IPS DF 4.7 (cell line): Measurements from ENCODE around the gene KCNIP3.
"Not testable (repeated sequence)": the region's sequence is repeated elsewhere in the genome, so short reads cannot be mapped to it uniquely, and the experiment has no call there.

ENCODE experiments used
- DNase-seq: peaks from one replicate; pipeline ENCODE4 v3.0.0-alpha.2; 2013; ENCODE audit warnings: low spot score; ENCODE audit errors: extremely low read depth

The KCNIP3 gene

DNA sequence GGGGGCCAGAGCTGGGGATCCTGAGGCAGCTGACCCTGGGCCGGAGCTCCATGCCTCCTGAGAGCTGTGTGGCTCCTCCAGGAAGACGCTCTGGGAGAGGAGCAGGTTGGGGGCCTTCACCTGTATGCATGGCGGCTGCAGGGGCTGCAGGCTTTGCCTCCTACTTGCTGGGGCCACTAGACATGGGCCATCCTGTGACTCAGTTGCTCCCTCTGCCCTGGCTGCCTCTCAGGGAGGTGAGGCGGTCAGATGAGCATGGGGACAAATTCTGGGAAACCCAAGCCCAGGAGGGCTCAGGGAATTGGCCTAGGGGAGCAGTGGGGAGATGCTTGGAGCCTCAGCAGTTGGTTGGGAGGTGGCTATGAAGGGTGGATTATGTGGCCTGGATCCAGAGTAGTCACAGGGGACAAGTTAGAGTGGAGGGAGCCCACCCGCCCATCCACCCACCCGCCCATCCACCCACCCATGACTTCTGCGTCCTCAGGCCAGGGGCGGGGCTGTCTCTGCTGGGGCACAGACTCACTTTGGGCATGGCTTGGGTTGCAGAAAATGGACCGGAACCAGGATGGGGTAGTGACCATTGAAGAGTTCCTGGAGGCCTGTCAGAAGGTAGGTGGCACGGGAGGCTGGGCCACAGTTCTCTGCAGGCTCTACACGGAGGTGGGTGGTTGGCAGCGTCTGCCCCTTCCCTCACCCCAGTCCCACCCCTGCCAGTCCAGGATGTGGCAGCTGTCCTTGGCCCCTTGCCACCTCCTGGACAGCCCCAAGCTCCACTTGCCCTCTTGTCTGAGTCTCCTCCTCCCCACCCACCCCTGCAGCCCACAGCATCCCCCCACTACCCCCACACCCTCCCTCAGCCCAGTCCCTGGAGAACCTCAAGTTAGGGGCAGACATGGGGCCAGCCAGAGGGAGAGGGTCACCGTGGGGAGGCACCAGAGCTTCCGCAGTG, 85.8 kb downstream of the KCNIP3 start:
- DNase-seq, result no peak

DNA sequence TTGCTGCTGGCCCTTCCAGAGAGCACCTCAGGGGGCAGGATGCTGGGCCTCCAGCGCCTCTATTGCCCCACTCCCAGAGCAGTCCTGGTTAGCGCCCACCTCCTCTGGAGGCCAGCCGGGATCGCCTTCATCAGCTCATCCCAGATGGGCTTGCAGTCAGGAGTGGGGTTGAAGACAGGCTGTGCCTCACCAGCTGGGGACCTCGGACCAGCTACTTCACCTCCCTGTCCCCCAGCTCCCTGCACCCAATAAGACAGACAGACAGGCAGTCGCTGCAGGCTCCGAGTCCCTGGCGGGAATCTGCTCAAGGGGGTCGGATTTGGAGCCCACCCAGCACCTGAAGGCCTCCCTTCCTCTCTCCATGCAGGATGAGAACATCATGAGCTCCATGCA, 86.5 kb downstream of the KCNIP3 start:
- no peak for DNase-seq

DNA sequence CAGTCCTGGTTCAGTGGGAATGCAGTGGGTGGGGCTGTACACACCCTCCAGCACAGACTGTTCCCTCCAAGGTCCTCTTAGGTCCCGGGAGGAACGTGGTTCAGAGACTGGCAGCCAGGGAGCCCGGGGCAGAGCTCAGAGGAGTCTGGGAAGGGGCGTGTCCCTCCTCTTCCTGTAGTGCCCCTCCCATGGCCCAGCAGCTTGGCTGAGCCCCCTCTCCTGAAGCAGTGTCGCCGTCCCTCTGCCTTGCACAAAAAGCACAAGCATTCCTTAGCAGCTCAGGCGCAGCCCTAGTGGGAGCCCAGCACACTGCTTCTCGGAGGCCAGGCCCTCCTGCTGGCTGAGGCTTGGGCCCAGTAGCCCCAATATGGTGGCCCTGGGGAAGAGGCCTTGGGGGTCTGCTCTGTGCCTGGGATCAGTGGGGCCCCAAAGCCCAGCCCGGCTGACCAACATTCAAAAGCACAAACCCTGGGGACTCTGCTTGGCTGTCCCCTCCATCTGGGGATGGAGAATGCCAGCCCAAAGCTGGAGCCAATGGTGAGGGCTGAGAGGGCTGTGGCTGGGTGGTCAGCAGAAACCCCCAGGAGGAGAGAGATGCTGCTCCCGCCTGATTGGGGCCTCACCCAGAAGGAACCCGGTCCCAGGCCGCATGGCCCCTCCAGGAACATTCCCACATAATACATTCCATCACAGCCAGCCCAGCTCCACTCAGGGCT, 87.9 kb downstream of the KCNIP3 start:
- DNase-seq, result no peak

DNA sequence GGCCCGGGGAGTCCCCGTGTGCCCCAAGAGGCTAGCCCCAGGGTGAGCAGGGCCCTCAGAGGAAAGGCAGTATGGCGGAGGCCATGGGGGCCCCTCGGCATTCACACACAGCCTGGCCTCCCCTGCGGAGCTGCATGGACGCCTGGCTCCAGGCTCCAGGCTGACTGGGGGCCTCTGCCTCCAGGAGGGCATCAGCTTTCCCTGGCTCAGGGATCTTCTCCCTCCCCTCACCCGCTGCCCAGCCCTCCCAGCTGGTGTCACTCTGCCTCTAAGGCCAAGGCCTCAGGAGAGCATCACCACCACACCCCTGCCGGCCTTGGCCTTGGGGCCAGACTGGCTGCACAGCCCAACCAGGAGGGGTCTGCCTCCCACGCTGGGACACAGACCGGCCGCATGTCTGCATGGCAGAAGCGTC, 88.4 kb downstream of the KCNIP3 start:
- DNase-seq, result no peak

DNA sequence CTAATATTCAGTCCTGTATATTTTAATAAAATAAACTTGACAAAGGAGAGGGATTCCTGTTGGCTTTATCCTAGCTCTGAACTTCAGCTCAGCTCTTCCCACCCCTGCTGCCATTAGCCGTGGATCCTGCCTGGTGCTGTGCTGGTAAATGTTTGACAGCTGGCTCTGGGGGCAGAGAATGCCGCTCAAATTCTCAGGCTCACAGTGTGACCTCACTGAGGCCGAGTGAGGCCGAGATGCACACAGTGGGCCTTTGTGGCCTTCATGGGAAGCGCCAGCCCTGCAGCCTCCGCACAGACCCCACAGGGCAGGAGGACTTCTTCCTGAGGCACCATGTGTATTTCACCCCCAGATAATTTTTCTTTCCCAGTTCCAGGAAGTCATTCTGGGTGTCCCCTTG, 88.9 kb downstream of the KCNIP3 start:
- no peak for DNase-seq

DNA sequence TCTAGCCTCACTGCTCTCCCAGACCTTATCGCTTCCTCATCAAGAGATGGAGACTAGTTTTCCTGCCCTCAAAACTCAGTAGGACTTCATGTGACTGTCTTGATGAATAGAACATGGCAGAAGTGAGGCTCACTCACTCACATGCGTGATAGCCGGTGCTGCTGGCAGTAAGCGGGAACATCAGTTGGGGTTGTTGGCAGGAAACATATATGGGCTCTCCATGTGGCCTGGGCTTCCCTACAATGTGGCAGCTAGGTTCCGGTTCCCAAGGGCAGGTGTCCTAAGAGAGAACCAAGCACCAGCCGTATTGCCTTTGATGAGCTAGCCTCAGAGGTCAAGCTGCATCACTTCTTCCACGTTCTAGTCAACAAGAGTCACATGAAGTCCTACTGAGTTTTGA, 90.2 kb downstream of the KCNIP3 start:
- no peak for DNase-seq

DNA sequence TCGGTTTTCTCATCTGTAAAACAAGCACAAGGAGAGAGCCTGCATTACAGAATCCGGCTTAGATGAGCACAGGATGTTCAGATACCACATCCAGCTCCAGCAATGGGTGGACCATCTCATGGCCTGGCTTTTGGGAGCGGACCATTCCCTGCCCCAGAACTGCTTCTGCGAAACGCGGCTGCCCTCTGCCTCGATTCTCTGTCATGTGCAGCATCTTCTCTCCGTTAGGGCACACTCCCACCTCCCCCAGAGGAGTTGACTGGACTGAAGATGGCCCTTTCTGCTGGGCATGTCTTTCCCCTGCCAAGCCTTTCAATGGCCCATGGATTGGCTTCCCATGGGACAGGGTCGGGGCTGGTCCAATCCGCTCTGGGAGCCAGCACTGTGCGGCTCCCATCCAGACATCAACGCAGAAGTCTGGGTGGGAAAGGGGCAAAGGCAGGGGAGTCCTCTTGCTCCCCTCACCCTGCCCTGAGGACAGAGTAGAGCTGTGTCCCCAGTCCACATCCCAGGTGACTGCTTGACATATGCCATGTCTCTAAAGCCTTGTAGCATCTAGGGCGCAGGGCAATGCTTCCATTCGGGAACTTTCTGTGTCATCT, 91.0 kb downstream of the KCNIP3 start:
- no peak for DNase-seq

DNA sequence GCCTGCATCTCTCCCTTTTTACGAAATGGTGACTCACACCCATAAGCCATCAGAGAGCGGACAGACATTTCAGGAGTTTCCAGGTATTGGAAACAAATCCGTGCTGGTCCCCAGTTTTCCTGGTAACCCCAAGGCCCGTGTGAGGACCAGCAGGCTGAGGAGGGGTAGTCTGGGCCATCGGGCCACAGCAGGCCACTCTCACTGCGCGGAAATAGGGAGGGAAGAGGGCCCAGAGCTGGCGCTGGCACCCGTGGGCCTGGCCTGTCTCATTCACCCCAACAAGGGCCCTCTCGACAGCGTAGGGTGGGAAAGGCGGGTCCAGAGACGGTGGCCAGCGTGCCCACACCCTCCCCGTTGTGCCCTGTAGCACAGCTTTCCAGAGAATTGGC, 91.7 kb downstream of the KCNIP3 start:
- DNase-seq, result no peak

DNA sequence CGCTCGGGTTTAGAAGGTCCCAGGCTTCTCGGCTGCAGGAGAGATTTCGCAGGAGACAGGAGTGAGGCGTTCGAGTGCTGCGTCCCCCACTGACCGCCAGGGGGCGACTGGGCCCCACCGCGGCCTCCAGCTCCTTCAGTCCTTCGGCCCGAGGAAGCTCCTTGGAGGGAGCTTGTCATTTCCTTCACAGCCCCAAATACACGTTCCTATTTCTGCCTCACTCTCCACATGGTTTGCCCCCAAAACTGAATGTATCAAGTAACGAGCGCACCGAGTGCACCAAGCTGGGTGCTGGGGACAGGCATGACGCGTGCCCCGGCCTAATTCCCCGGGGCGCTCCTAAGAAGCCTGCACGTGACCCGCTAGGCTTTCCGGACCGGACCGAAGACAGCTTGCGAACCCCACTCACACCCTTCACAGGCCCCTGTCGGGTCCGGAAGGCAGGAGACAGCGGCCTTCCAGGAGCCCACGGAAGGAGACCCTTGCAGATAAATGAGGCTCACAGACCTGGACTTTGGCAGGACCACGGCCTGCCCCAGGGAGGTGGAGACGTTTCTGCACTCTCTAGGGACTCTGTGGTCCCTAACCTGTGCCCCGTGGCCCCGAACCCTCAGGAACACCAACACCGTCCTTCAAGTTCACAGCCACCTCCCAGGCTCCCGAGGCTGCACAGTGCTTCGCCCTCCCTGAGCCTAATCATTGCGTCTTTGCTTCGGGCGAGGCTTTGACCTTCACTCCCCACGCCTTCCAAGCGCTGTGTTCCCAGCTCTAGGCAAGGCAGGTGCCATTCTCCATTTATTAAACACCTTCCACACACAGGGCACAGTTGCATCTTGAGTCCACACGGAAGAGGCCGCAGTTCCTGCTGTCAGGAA, 92.3 kb downstream of the KCNIP3 start:
- DNase-seq, result peak; percentile 41

DNA sequence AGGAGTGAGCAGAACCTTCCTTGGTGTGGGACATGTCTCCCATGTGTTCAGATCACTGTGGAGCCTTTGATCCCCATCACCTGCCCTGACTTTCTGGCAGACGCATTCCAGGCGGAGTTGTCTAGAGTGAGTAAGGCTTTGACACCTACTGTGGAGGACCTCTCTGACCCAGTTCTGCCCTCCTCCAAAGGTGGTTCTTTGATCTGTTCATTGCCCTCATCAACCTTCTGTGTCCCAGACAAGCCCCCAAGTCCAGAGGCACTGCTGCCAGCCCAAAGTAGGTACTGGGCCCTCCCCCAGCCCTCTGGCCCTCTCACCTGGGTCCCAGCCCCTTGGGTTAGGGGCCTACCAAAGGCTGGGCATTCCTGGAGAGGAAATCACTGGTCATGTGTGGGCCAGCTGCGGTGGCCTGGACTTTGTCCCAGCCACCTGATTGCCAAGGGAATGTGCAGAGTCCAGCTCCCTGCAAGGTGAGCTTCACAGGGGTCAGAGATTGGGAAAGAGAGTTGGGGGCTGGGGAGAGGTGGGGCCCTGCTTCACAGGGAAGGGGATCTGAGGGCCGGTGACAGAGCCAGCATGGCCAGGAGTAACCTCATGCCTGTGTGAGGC, 93.2 kb downstream of the KCNIP3 start:
- no peak for DNase-seq

DNA sequence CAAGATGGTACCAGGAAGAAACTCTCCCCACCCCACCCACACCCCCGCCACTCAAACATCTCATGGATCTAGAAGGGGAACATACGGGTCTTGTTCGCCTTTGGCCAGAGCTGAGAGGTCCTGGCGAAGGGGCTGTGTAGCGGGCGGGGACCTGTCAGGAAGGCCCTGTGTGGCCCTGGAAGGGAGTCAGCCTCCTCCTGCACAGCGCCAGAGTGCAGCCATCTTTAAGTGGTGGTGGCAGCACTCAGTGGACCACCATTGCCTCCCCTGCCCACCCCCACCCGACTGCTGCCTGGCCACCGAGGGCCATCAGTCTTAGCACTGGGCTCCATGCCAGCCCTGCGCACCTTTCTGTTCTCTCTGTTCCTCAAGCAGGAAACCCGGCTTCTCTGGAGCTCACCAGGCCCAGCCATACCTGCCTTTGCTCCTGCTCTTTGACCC, 93.8 kb downstream of the KCNIP3 start:
- DNase-seq, result no peak

DNA sequence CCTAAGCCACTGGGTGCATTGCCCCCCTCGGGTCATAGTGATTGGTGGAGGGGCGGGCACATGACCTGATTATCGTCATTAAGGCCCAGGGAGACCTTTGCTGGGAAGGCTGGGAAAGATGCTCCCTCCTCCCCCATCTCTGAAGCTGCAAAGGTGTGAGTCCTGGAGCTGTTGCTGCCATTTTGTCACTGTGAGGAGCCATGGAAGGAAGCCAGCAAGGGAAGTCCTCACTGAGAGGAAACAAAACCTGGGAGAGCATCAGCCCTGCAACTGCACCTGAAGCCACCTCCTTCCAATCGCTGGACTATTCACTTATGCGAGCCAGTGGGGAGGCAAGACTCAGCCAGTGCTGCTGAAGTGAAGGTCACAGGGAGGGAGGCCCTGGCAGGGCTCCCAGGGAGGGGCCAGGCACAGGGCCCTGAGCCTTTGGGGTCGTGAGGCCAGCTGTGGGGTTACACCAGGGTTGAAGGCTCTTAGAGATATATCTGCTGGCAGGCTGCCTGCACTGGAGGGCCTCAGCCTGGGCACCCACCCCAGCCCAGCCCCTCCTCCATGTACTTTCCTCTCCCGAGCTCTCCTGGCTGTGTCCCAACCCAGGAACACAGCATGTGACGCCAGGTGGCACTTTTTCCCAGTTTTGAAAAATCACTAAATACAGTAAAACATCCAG, 94.6 kb downstream of the KCNIP3 start:
- no peak for DNase-seq

DNA sequence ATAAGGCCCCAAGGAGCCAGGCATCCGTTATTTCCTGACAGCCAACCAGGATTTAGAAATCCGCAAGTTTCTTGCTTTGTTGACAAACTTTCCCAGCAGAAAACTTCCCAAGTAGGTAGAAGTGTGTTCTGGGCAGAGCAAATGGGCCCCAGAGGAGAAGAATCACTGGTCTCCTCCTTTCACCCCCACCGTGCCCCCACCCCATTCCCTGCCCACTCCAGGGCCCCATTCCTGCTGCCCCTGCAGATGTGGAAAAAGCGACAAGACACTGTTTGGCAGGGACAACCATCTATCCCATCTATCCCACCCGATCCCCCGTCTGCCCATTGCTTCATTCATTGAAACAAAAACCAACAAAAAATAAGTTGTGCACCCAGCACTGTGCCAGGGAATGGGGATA, 95.2 kb downstream of the KCNIP3 start:
- no peak for DNase-seq

DNA sequence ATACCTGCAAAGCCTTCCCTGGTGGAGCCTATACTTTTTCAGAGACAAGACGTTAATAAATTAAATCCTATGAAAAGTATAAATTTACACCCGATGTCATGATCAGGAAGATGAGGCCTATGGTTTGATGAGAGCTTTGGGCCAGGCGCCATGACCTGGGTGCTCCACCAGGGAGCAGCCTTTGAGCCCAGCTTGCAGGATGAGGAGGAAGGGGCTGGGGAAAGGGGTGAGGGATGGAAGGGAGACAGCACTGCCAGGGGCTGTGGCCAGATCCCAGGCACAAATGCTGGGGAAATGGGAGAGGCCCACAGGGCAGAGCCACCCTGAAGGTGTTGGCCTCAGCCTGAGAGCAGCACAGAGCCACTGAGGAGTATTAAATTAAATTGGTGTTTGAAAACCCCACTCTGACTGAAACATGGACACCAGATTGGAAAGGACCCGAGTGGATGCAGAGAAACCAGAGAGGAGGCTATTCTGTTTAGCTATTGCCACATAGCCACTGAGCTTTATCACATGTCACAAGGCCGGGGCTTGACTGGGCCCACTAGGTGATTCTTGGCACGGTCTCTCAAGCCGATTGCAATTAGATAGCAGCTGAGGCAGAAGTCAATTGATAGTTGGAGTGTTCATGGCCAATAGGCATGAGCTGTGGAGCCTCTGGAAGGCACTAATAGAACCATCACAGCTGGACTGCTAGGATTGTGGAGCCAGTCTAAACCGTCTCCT, 95.7 kb downstream of the KCNIP3 start:
- no peak for DNase-seq

DNA sequence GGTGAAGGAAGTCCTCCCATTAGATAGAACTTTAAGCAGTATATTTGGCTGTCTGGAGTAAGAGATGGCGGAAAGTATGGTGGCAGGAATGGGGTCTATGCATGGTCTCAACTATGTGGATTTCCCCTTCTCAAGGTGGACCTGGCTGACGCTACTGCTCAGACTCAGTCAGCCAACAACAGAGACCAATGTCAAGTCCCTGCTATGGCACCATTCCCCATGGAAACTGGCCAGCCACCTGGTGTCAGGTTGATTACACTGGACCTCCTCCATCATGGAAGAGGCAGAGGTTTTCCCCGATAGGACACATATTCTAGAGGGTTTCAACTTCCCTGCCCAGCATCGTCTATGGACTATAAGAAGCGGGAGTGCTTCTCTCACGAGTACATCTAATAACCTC, 96.8 kb downstream of the KCNIP3 start:
- DNase-seq, result no peak

DNA sequence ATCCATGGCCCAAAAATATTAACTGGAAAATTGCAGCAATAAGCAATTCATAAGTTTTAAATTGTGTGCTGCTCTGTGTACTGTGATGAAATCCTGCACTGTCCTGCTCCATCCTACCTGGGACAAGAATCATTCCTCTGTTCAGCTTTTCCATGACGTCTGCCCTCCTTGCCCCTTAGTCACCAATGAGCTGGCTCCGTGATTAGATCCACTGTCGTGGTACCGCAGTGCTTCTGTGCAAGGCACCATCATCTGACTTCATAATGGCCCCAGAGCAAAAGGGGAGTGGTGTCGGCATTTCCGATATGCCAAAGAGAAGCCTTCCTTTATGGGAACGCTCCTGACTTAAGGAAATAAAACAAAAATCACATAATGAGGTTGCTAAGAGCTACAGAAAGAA, 101.9 kb downstream of the KCNIP3 start:
- DNase-seq, result no peak

DNA sequence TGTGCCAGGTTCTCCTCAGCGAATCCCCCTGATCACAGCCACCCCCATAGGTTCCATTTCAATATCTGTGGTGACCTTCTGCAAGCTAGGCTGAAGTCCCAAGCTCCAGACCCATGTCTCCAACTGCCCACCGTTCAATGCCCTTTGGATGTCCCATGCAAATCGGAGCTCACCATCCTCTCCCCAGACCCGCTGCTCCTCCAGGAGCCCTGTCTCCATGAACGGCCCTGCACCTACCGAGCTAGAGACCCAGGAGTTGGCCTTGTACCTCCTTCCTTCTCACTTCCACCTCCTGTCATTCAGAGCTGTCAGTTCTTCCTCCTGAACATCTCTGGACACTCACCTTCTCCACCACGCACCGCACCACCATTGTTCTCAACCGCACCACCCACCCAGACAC, 104.3 kb downstream of the KCNIP3 start:
- DNase-seq, result no peak

DNA sequence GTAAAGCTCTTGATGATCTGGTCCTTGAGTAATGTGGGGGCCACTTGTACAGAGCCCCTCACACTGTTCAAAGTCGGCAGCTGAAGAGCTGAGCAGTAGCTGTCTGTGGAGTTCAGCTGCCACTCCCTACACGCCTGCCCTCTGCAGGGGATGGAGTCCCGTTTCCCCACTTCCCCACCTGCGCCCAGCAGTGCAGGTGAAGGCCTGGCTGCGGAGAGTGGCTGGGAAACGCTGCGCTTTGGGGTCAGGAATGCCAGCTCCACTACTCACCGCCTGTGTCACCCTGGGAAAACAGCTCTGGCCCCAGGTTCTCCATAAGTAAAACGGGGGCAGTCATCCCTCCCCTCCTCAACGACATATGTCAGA, 104.8 kb downstream of the KCNIP3 start:
- not testable (repeated sequence) for DNase-seq

DNA sequence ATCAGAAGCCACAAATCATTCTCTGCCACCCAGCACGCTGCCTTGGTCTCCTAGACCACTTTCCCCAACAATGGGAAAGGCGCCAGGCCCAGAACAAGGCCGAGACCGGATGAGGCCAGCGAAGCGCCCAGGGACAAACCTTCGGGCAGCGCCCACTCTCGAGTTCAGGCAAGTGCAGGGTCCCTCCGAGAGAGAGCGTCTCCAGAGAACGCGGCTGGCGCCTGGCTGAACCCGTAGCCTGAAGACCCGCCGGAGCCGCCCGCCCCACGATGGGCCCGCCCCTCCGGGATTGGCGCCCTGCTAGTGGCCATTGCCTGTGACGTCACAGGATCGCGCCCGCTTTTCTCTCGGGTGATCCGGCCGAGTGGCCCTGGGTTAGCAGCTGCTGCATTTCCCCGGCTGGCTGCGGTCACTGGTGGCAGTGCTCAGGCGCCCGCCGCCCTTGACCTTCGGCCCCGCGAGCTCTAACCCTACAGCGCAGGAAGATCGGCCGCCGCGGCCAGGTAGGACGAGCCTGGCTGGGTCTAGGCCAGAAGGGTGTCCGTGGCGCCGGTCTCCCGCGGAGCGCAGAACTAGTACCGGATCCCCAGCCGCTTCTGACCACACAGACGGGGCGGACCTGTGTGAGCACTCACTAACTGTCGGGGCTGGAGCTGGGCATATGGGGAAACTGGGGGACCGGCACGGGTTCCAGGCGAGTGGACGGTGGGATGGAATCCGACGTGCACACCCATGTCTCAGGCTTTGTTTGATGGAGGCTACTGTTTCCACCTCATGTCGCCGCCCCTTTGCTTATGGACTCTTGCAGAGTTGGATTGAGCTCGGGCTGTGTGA, 105.4 kb downstream of the KCNIP3 start, which contains the start of gene FAHD2A:
Gene FAHD2A (plus strand): TSS at position 339 of the 834 bp plus-strand sequence. CDS start 2,851 bp downstream, outside the sequence.
- peak; percentile 51 for DNase-seq
